Measurements from ENCODE around the gene IL9.

IL9 gene

GRCh38 chr5:135895474-135896006 lies at the start of gene IL9:
Gene IL9, minus strand, starts transcription at chr5:135895841. Its CDS starts 25 bp downstream, at chr5:135895816.
- DNase-seq (ENCODE audit: low read depth in 2 of 2) = no peak

GRCh38 chr5:135944967-135945560 lies 49.4 kb upstream of the IL9 start:
- DNase-seq (ENCODE audit: low read depth in 2 of 2) = peak in 1 of 2 donors; percentile 14

GRCh38 chr5:135944564-135944963 lies 48.9 kb upstream of the IL9 start:
- DNase-seq (ENCODE audit: low read depth in 2 of 2) = no peak

- no peak for DNase-seq (ENCODE audit: low read depth in 2 of 2)
Observed at GRCh38 chr5:135942202-135942771, 46.6 kb upstream of the IL9 start.

GRCh38 chr5:135941711-135942110 lies 46.1 kb upstream of the IL9 start:
- DNase-seq (ENCODE audit: low read depth in 2 of 2) = no peak

GRCh38 chr5:135937245-135937911 lies 41.7 kb upstream of the IL9 start:
- DNase-seq (ENCODE audit: low read depth in 2 of 2) = no peak

- DNase-seq (ENCODE audit: low read depth in 2 of 2) = no peak
Observed at GRCh38 chr5:135934939-135935338, 39.3 kb upstream of the IL9 start.

GRCh38 chr5:135930949-135931295 lies 35.3 kb upstream of the IL9 start:
- no peak for DNase-seq (ENCODE audit: low read depth in 2 of 2)

- no peak for DNase-seq (ENCODE audit: low read depth in 2 of 2)
Observed at GRCh38 chr5:135930029-135930948, 34.6 kb upstream of the IL9 start.

- no peak for DNase-seq (ENCODE audit: low read depth in 2 of 2)
Observed at GRCh38 chr5:135921388-135921787, 25.7 kb upstream of the IL9 start.

GRCh38 chr5:135920199-135920598 lies 24.6 kb upstream of the IL9 start:
- DNase-seq (ENCODE audit: low read depth in 2 of 2) = no peak

- DNase-seq (ENCODE audit: low read depth in 2 of 2) = no peak
Observed at GRCh38 chr5:135916638-135917263, 21.1 kb upstream of the IL9 start.

- no peak for DNase-seq (ENCODE audit: low read depth in 2 of 2)
Observed at GRCh38 chr5:135915466-135916001, 19.9 kb upstream of the IL9 start.

- no peak for DNase-seq (ENCODE audit: low read depth in 2 of 2)
Observed at GRCh38 chr5:135913713-135914626, 18.3 kb upstream of the IL9 start.

- no peak for DNase-seq (ENCODE audit: low read depth in 2 of 2)
Observed at GRCh38 chr5:135905144-135905543, 9.5 kb upstream of the IL9 start.

GRCh38 chr5:135901633-135902032 lies 6.0 kb upstream of the IL9 start:
- DNase-seq (ENCODE audit: low read depth in 2 of 2) = no peak

GRCh38 chr5:135900276-135900675 lies 4.6 kb upstream of the IL9 start:
- no peak for DNase-seq (ENCODE audit: low read depth in 2 of 2)

- no peak for DNase-seq (ENCODE audit: low read depth in 2 of 2)
Observed at GRCh38 chr5:135898651-135899050, 3.0 kb upstream of the IL9 start.

- DNase-seq (ENCODE audit: low read depth in 2 of 2) = no peak
Observed at GRCh38 chr5:135894789-135895188, 852 bp downstream of the IL9 start.

GRCh38 chr5:135894276-135894675 lies 1.4 kb downstream of the IL9 start:
- DNase-seq (ENCODE audit: low read depth in 2 of 2) = no peak
